PC-9 (cell line): ENCODE data around the gene MRPL14. TPM values are rescaled to one million over a fixed set of nuclear protein-coding genes. Genes with fewer than 3 reads are reported as not detected.

Source experiments
- BruUV-seq: library from RNA; stranded (reverse); fragments of 400-500 nt; replicated peaks from 2 replicates; lab custom pipeline; 2021; lab: Mats Ljungman, UMichigan
- CTCF ChIA-PET: fragments of 300-600 bp; sonication (Branson Sonifier 250); formaldehyde crosslinking; loops from one replicate; lab custom pipeline; 2022; ENCODE audit warnings: antibody characterized with exemption; lab: Charles Lee
- POLR2A ChIA-PET: fragments of 300-600 bp; sonication (Branson Sonifier 250); formaldehyde crosslinking; loops from one replicate; lab custom pipeline; 2022; ENCODE audit warnings: antibody characterized with exemption; ENCODE audit not compliant: unreplicated experiment; lab: Charles Lee
- DNase-seq, 2 experiments: peaks; one replicate each; pipeline versions ENCODE4 v3.0.0 to v3.0.0-alpha.2; 2015 to 2022; ENCODE audit warnings: mixed read lengths in 1 of 2
- H2AFZ ChIP-seq: fragments of 200-600 bp; sonication (generic); 2 replicates; pipeline ENCODE4 v1.8.1; 2017; ENCODE audit warnings: antibody characterized with exemption
- H3F3A ChIP-seq: fragments of 200-600 bp; sonication (generic); 2 replicates; pipeline ENCODE4 v1.8.1; 2017; ENCODE audit warnings: antibody characterized with exemption, mild to moderate bottlenecking, low read depth; ENCODE audit not compliant: insufficient read depth
- H3K27ac ChIP-seq: fragments of 200-600 bp; sonication (generic); 2 replicates; pipeline ENCODE4 v1.6.1; 2016; ENCODE audit warnings: mixed run types
- H3K27me3 ChIP-seq: fragments of 200-600 bp; sonication (generic); 2 replicates; pipeline ENCODE4 v1.6.1; 2016; ENCODE audit warnings: low read depth, mixed run types; ENCODE audit not compliant: insufficient read depth
- H3K36me3 ChIP-seq: fragments of 200-600 bp; sonication (generic); 2 replicates; pipeline ENCODE4 v1.6.1; 2016; ENCODE audit warnings: low read depth, mixed run types
- H3K4me1 ChIP-seq: fragments of 200-600 bp; sonication (generic); replicated peaks from 2 replicates; pipeline ENCODE4 v1.6.1; 2016; ENCODE audit warnings: mixed run types; ENCODE audit not compliant: insufficient read depth
- H3K4me2 ChIP-seq: fragments of 200-600 bp; sonication (generic); 2 replicates; pipeline ENCODE4 v1.6.1; 2017; ENCODE audit warnings: mixed run types
- H3K4me3 ChIP-seq: fragments of 200-600 bp; sonication (generic); 2 replicates; pipeline ENCODE4 v1.6.1; 2016; ENCODE audit warnings: mixed run types
- H3K79me2 ChIP-seq: fragments of 200-600 bp; sonication (generic); 2 replicates; pipeline ENCODE4 v1.6.1; 2017; ENCODE audit warnings: low read depth, mixed run types
- H3K9me2 ChIP-seq: fragments of 200-600 bp; sonication (generic); 2 replicates; pipeline ENCODE4 v1.8.1; 2017; ENCODE audit warnings: mild to moderate bottlenecking; ENCODE audit not compliant: insufficient read depth
- H3K9me3 ChIP-seq: fragments of 200-600 bp; sonication (generic); 2 replicates; pipeline ENCODE4 v1.8.1; 2016; ENCODE audit warnings: low read depth; ENCODE audit not compliant: insufficient read depth
- H4K20me1 ChIP-seq: fragments of 200-600 bp; sonication (generic); 2 replicates; pipeline ENCODE4 v1.8.1; 2017; ENCODE audit not compliant: insufficient read depth
- CTCF ChIP-seq: fragments of 200-600 bp; sonication (generic); conservative IDR thresholded peaks from 2 replicates; pipeline ENCODE4 v1.6.1; 2017; ENCODE audit warnings: mixed run types, antibody characterized with exemption, mild to moderate bottlenecking, moderate library complexity
- EZH2 ChIP-seq: fragments of 200-600 bp; sonication (generic); IDR thresholded peaks from 2 replicates; pipeline ENCODE4 v1.8.0; 2017; ENCODE audit warnings: antibody characterized with exemption, low read depth
- intact Hi-C: fragments of 100-400 bp; cut with micrococcal nuclease; formaldehyde crosslinking; loops from one replicate; pipeline ENCODE4 v1.10.0; 2022; ENCODE audit not compliant: unreplicated experiment
- total RNA-seq: library from RNA; stranded (reverse); gene quantifications from 2 replicates; pipeline ENCODE4 v1.2.3, GENCODE V29; 2021

MRPL14 gene
- total RNA-seq, 1 experiment from 2014 or later, result 96.3 TPM

- DNase-seq, result no peak
- no peak overlapping the region for H2AFZ ChIP-seq
- CTCF ChIA-PET, result no interaction called here
- H3F3A ChIP-seq, result peaks cover 11% of the 10 kb centered on the region; the same call in 1 of the 2 replicates
- no TSS peak for BruUV-seq
- no peak overlapping the region for H3K4me2 ChIP-seq
- no peaks in the 10 kb centered on the region for H3K4me1 ChIP-seq
- no peak overlapping the region for H3K27ac ChIP-seq
- no peak overlapping the region for H3K4me3 ChIP-seq
- no peaks in the 10 kb centered on the region for H3K9me2 ChIP-seq
- TF ChIP-seq CTCF (no peak), EZH2 (no peak)
- H3K27me3 ChIP-seq, result no peaks in the 10 kb centered on the region
- intact Hi-C loops, result no loop called here
- POLR2A ChIA-PET, result no interaction called here
- no peaks in the 10 kb centered on the region; the same call in 1 of the 2 replicates for H3K36me3 ChIP-seq
- no peaks in the 10 kb centered on the region for H3K9me3 ChIP-seq
- peaks cover 21% of the 10 kb centered on the region; the same call in 1 of the 2 replicates for H4K20me1 ChIP-seq
- no peaks in the 10 kb centered on the region; the same call in 1 of the 2 replicates for H3K79me2 ChIP-seq
Observed at GRCh38 chr6:44104481-44105021, 22.7 kb downstream of the MRPL14 start.

- H3K4me1 ChIP-seq, result no peaks in the 10 kb centered on the region
- H4K20me1 ChIP-seq, result peaks cover 20% of the 10 kb centered on the region; the same call in 1 of the 2 replicates
- H3K36me3 ChIP-seq, result no peaks in the 10 kb centered on the region; the same call in 1 of the 2 replicates
- DNase-seq, result no peak
- H3K27ac ChIP-seq, result no peak overlapping the region
- CTCF ChIA-PET, result interaction anchor here (0.5 kb wide), 1 partner anchor 106 kb away, joined by 4 read pairs; no protein-coding TSS in a partner anchor
- intact Hi-C loops, result no loop called here
- BruUV-seq, result no TSS peak
- H3K27me3 ChIP-seq, result no peaks in the 10 kb centered on the region
- TF ChIP-seq EZH2 (no peak), CTCF (no peak)
- no peaks in the 10 kb centered on the region for H3K79me2 ChIP-seq
- no peak overlapping the region for H3K4me3 ChIP-seq
- H3K9me2 ChIP-seq, result no peaks in the 10 kb centered on the region
- H3K9me3 ChIP-seq, result no peaks in the 10 kb centered on the region
- POLR2A ChIA-PET, result no interaction called here
- no peak overlapping the region for H3K4me2 ChIP-seq
- no peak overlapping the region for H2AFZ ChIP-seq
- H3F3A ChIP-seq, result peaks cover 18% of the 10 kb centered on the region; the same call in 1 of the 2 replicates
Observed at GRCh38 chr6:44102527-44102926, 24.7 kb downstream of the MRPL14 start.

DNA sequence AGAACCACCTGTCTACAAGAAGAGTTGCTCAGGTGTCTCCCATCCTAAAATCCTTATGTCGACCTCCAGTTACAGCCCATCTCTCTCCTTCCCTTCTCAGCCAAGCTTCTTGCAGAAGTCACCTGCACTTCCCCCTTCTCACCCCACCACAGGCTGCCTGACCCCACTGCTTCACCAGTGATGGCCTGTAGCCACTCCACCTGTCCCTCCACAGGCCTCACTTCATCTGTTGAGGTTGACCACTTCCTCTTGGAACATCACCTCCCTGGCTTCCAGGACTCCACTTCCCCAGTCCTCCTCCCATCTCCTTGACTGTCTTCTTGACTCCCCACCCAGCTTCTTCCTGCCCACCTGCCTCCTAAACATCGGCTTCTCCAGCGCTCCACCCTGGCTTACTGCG, 25.4 kb downstream of the MRPL14 start:
- Histone ChIP-seq H2AFZ (no peak overlapping the region), H3K79me2 (no peaks in the 10 kb centered on the region), H3K27me3 (no peaks in the 10 kb centered on the region), H4K20me1 (peaks cover 23% of the 10 kb centered on the region), H3K9me2 (no peaks in the 10 kb centered on the region), H3K9me3 (no peaks in the 10 kb centered on the region), H3K27ac (no peak overlapping the region), H3K4me3 (no peak overlapping the region), H3K4me1 (no peaks in the 10 kb centered on the region), H3K36me3 (no peaks in the 10 kb centered on the region; the same call in 1 of the 2 replicates), H3F3A (peaks cover 22% of the 10 kb centered on the region; the same call in 1 of the 2 replicates), H3K4me2 (no peak overlapping the region)
- no TSS peak for BruUV-seq
- ChIA-PET POLR2A (no interaction called here), CTCF (no interaction called here)
- intact Hi-C loops, result no loop called here
- no peak for DNase-seq
- no peak for TF ChIP-seq EZH2
